Measurements from ENCODE around the gene ZDHHC1. TPM values are rescaled to one million over a fixed set of nuclear protein-coding genes. Genes with fewer than 3 reads are reported as not detected.

The ZDHHC1 gene
- total and polyA plus RNA-seq, 2 donors (not counting 3 experiments of a cell fraction or from before 2014, with no cell fraction given) = 11.4 to 14.4 TPM

DNA sequence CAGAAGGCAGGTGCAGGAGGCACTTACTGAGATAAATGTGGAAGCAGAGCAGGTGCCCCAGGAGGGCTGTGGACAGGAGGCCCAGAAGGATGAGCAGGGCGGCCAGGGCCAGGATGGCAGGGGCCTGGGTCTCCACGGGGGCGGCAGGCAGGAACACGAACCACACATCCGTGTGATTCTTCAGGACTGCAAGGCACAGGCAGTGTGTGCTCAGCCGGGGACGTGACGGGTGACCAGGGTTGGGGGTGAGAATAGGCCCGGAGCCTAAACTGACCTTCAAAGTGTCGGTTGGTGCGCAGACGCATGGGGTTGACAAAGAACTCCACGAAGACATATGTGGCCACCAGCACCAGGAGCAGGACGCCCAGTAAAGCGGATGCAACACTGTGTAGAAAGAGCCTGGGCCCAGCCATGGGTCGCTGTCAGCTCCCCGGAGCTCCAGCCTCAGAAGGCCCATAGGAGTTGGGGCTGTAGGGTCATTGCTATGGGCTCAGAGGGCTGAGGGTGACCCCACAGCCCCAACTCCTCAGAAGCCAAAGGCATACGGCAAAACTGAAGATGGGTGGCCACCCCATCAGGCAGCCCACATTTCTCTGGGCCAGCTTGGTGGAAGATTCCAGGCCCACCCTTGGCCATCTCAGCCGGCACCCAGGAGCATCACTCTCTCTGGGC is 17.6 kb downstream of the ZDHHC1 start:
- no TSS peak for BruUV-seq (replicated peaks)
- intact Hi-C loops (cut with micrococcal nuclease) = loop anchor here (1.0 to 10.0 kb wide), 4 partner anchors 26 to 444 kb away; partner anchors contain the start of genes E2F4, ELMO3 and EXOC3L1

More for the DNA sequence above, 17.6 kb downstream of the ZDHHC1 start:
- dilution Hi-C loops (cut with MboI; ENCODE audit: extremely low pct_ligation_motif_present, low sequenced_read_pairs) = no loop called here
- CTCF ChIA-PET = interaction anchor here (0.6 to 4.1 kb wide), 19 partner anchors 14 to 446 kb away, joined by 3 to 65 read pairs (median 10); partner anchors contain the start of genes KCTD19, LRRC36, PLEKHG4 and ZDHHC1
- POLR2A ChIA-PET = no interaction called here
- Histone ChIP-seq H4K20me1 (replicated peaks; ENCODE audit: control insufficient read depth, extremely low read depth, insufficient read depth, low read length) (no peaks in the 10 kb centered on the region), H3K36me3 (ENCODE audit: control insufficient read depth in 2 of 2, extremely low read depth in 1 of 2, insufficient read depth in 2 of 2, low read length in 2 of 2) (no peaks in the 10 kb centered on the region), H3K9me3 (replicated peaks; ENCODE audit: control insufficient read depth, insufficient read depth, low read length) (no peaks in the 10 kb centered on the region), H3K4me3 (replicated peaks in 1 of 3; ENCODE audit: insufficient read depth in 1 of 3, low read depth in 1 of 3, low read length in 3 of 3) (no peak overlapping the region), H3K9ac (replicated peaks; ENCODE audit: extremely low read depth, insufficient read depth, low read length) (no peak overlapping the region), H3K4me1 (ENCODE audit: control insufficient read depth, extremely low read depth, insufficient read depth, low read length) (peaks cover 7% of the 10 kb centered on the region), H2AFZ (ENCODE audit: low read depth, low read length) (no peak overlapping the region), H3K4me2 (ENCODE audit: insufficient read depth, low read length) (no peak overlapping the region), H3K27me3 (ENCODE audit: control insufficient read depth in 2 of 2, insufficient read depth in 2 of 2, low read length in 2 of 2) (peaks cover 9 to 10% of the 10 kb centered on the region in 2 experiments), H3K9me1 (replicated peaks; ENCODE audit: control insufficient read depth, extremely low read depth, insufficient read depth, low read length) (no peaks in the 10 kb centered on the region), H3K79me2 (ENCODE audit: control insufficient read depth, insufficient read depth, low read length) (no peaks in the 10 kb centered on the region), H3K27ac (ENCODE audit: insufficient read depth, low read depth, low read length) (no peak overlapping the region)
- no peak for TF ChIP-seq MYC (IDR thresholded peaks at IDR 0.05; ENCODE audit: low read depth, low read length)
- TF ChIP-seq JUN (IDR thresholded peaks at IDR 0.05; ENCODE audit: borderline replicate concordance, insufficient read depth, insufficient read length, low read depth) = no peak
- no peak for TF ChIP-seq MAX (IDR thresholded peaks at IDR 0.05; ENCODE audit: insufficient read depth, insufficient read length)
- no peak for TF ChIP-seq EZH2 (IDR thresholded peaks at IDR 0.05; ENCODE audit: borderline replicate concordance, low read depth, low read length, severe bottlenecking)
- no peak for TF ChIP-seq GATA2 (IDR thresholded peaks at IDR 0.05; ENCODE audit: insufficient read depth, insufficient read length, low read depth, low read length)
- no peak for TF ChIP-seq POLR2AphosphoS5 (IDR thresholded peaks at IDR 0.05; ENCODE audit: insufficient read depth, low read depth, low read length)
- no peak for TF ChIP-seq FOS (IDR thresholded peaks at IDR 0.05; ENCODE audit: borderline replicate concordance, insufficient read depth, low read length)
- no peak for TF ChIP-seq POLR2A (IDR thresholded peaks at IDR 0.05; ENCODE audit: low read depth, low read length)
- TF ChIP-seq, protein P1, sequence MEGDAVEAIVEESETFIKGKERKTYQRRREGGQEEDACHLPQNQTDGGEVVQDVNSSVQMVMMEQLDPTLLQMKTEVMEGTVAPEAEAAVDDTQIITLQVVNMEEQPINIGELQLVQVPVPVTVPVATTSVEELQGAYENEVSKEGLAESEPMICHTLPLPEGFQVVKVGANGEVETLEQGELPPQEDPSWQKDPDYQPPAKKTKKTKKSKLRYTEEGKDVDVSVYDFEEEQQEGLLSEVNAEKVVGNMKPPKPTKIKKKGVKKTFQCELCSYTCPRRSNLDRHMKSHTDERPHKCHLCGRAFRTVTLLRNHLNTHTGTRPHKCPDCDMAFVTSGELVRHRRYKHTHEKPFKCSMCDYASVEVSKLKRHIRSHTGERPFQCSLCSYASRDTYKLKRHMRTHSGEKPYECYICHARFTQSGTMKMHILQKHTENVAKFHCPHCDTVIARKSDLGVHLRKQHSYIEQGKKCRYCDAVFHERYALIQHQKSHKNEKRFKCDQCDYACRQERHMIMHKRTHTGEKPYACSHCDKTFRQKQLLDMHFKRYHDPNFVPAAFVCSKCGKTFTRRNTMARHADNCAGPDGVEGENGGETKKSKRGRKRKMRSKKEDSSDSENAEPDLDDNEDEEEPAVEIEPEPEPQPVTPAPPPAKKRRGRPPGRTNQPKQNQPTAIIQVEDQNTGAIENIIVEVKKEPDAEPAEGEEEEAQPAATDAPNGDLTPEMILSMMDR (IDR thresholded peaks at IDR 0.05; ENCODE audit: extremely low read depth in 1 of 2, insufficient read depth in 1 of 2, low read depth in 1 of 2, low read length in 2 of 2) = no peak
- DNase-seq (ENCODE audit: low read depth, low spot score) (no peak), FAIRE-seq (no peak)
